HEK293 (cell line): ENCODE results near the gene ATG2A.

Experiments
- CTCF ChIA-PET: fragments of 350-600 bp; formaldehyde crosslinking; extraction: SDS; loops from one replicate; lab custom pipeline; 2021; ENCODE audit warnings: antibody characterized with exemption; lab: Yijun Ruan, JAX
- POLR2A ChIA-PET: fragments of 300-600 bp; formaldehyde crosslinking; extraction: SDS; loops from one replicate; lab custom pipeline; 2020; ENCODE audit warnings: antibody characterized with exemption, inconsistent platforms; lab: Yijun Ruan, JAX
- H3K27ac ChIP-seq: fragments of 200-500 bp; sonication (Bioruptor generic); 2 replicates; pipeline ENCODE4 v1.5.1; 2014; ENCODE audit warnings: low read depth, low read length, control low read depth, inconsistent platforms; ENCODE audit errors: extremely low read depth
- H3K36me3 ChIP-seq, 2 experiments: fragments of 200-500 bp in 1 of 2; sonication (Bioruptor generic) in 1 of 2; 1 replicate in 1 of 2; 2 replicates in 1 of 2; pipeline ENCODE4 v1.5.1; 2014 to 2017; ENCODE audit warnings: inconsistent platforms in 2 of 2, low read length in 2 of 2; ENCODE audit not compliant: control insufficient read depth in 2 of 2, insufficient read depth in 1 of 2
- H3K4me1 ChIP-seq: fragments of 200-500 bp; sonication (Bioruptor generic); 2 replicates; pipeline ENCODE4 v1.5.1; 2014; ENCODE audit warnings: mild to moderate bottlenecking, low read length, inconsistent platforms; ENCODE audit not compliant: control insufficient read depth, insufficient read depth
- H3K4me3 ChIP-seq: 2 replicates; pipeline ENCODE4 v1.5.1; 2011; ENCODE audit warnings: low read depth, mild to moderate bottlenecking, control low read depth, low read length, moderate library complexity
- H3K9me3 ChIP-seq: fragments of 200-500 bp; sonication (Bioruptor generic); 2 replicates; pipeline ENCODE4 v1.5.1; 2014; ENCODE audit warnings: low read depth, low read length, inconsistent platforms; ENCODE audit not compliant: control insufficient read depth, insufficient read depth
- GLIS1 ChIP-seq: fragments of 450-650 bp; formaldehyde crosslinking; IDR thresholded peaks from 2 replicates; pipeline ENCODE4 v1.5.1; 2016; ENCODE audit warnings: missing biosample characterization, missing genetic modification characterization
- GLIS2 ChIP-seq: fragments of 450-650 bp; formaldehyde crosslinking; IDR thresholded peaks from 2 replicates; pipeline ENCODE4 v1.5.1; 2016; ENCODE audit warnings: missing biosample characterization, missing genetic modification characterization
- RBAK ChIP-seq: fragments of 450-650 bp; formaldehyde crosslinking; IDR thresholded peaks from 2 replicates; pipeline ENCODE4 v1.5.1; 2016; ENCODE audit warnings: missing biosample characterization, missing genetic modification characterization
- SCRT2 ChIP-seq: fragments of 450-650 bp; formaldehyde crosslinking; IDR thresholded peaks from 2 replicates; pipeline ENCODE4 v1.5.1; 2016; ENCODE audit warnings: missing biosample characterization, missing genetic modification characterization
- ZBTB17 ChIP-seq: fragments of 450-650 bp; formaldehyde crosslinking; IDR thresholded peaks from 2 replicates; pipeline ENCODE4 v1.5.1; 2016; ENCODE audit warnings: missing biosample characterization, missing genetic modification characterization
- ZBTB20 ChIP-seq: fragments of 450-650 bp; formaldehyde crosslinking; IDR thresholded peaks from 2 replicates; pipeline ENCODE4 v1.5.1; 2016; ENCODE audit warnings: missing biosample characterization, missing genetic modification characterization
- ZIC2 ChIP-seq: fragments of 450-650 bp; formaldehyde crosslinking; IDR thresholded peaks from 2 replicates; pipeline ENCODE4 v1.5.1; 2016; ENCODE audit warnings: missing biosample characterization, missing genetic modification characterization
- ZNF16 ChIP-seq: fragments of 450-650 bp; formaldehyde crosslinking; IDR thresholded peaks from 2 replicates; pipeline ENCODE4 v1.5.1; 2016; ENCODE audit warnings: low read depth, missing biosample characterization, missing genetic modification characterization
- ZNF202 ChIP-seq: fragments of 450-650 bp; formaldehyde crosslinking; IDR thresholded peaks from 2 replicates; pipeline ENCODE4 v1.5.1; 2016; ENCODE audit warnings: missing biosample characterization, missing genetic modification characterization, borderline replicate concordance
- ZNF211 ChIP-seq: fragments of 450-650 bp; formaldehyde crosslinking; IDR thresholded peaks from 2 replicates; pipeline ENCODE4 v1.5.1; 2016; ENCODE audit warnings: low read depth, missing biosample characterization, missing genetic modification characterization
- ZNF266 ChIP-seq: fragments of 450-650 bp; formaldehyde crosslinking; IDR thresholded peaks from 2 replicates; pipeline ENCODE4 v1.5.1; 2016; ENCODE audit warnings: missing biosample characterization, missing genetic modification characterization, low read depth
- ZNF473 ChIP-seq: fragments of 450-650 bp; formaldehyde crosslinking; IDR thresholded peaks from 2 replicates; pipeline ENCODE4 v1.5.1; 2017; ENCODE audit warnings: missing biosample characterization, missing genetic modification characterization
- ZNF48 ChIP-seq: fragments of 450-650 bp; formaldehyde crosslinking; IDR thresholded peaks from 2 replicates; pipeline ENCODE4 v1.5.1; 2016; ENCODE audit warnings: missing biosample characterization, missing genetic modification characterization
- ZNF558 ChIP-seq: fragments of 450-650 bp; formaldehyde crosslinking; IDR thresholded peaks from 2 replicates; pipeline ENCODE4 v1.5.1; 2016; ENCODE audit warnings: missing biosample characterization, missing genetic modification characterization
- ZNF571 ChIP-seq: fragments of 450-650 bp; formaldehyde crosslinking; IDR thresholded peaks from 2 replicates; pipeline ENCODE4 v1.5.0; 2017; ENCODE audit warnings: missing biosample characterization, missing genetic modification characterization
- ZNF600 ChIP-seq: fragments of 450-650 bp; formaldehyde crosslinking; IDR thresholded peaks from 2 replicates; pipeline ENCODE4 v1.5.1; 2016; ENCODE audit warnings: missing biosample characterization, missing genetic modification characterization
- ZNF610 ChIP-seq: fragments of 450-650 bp; formaldehyde crosslinking; IDR thresholded peaks from 2 replicates; pipeline ENCODE4 v1.5.1; 2016; ENCODE audit warnings: missing biosample characterization, missing genetic modification characterization, borderline replicate concordance
- ZNF664 ChIP-seq: fragments of 450-650 bp; formaldehyde crosslinking; IDR thresholded peaks from 2 replicates; pipeline ENCODE4 v1.5.1; 2016; ENCODE audit warnings: missing biosample characterization, missing genetic modification characterization
- ZNF76 ChIP-seq: fragments of 450-650 bp; formaldehyde crosslinking; IDR thresholded peaks from 2 replicates; pipeline ENCODE4; 2016; ENCODE audit warnings: low read depth, missing biosample characterization, missing genetic modification characterization, borderline replicate concordance
- ZNF776 ChIP-seq: fragments of 450-650 bp; formaldehyde crosslinking; IDR thresholded peaks from 2 replicates; pipeline ENCODE4 v1.5.0; 2017; ENCODE audit warnings: missing biosample characterization, missing genetic modification characterization, borderline replicate concordance
- ZNF792 ChIP-seq: fragments of 450-650 bp; formaldehyde crosslinking; IDR thresholded peaks from 2 replicates; pipeline ENCODE4 v1.5.1; 2016; ENCODE audit warnings: missing biosample characterization, missing genetic modification characterization
- ZXDB ChIP-seq: fragments of 450-650 bp; formaldehyde crosslinking; IDR thresholded peaks from 2 replicates; pipeline ENCODE4 v1.5.1; 2016; ENCODE audit warnings: missing biosample characterization, missing genetic modification characterization
- TF ChIP-seq, protein P1 (sequence below): fragments of 450-650 bp; formaldehyde crosslinking; IDR thresholded peaks from 2 replicates; pipeline ENCODE4 v1.5.1; 2016; ENCODE audit warnings: missing biosample characterization, missing genetic modification characterization
- TF ChIP-seq, protein P2 (sequence below): fragments of 450-650 bp; formaldehyde crosslinking; IDR thresholded peaks from 2 replicates; pipeline ENCODE4 v1.5.1; 2016; ENCODE audit warnings: missing biosample characterization, missing genetic modification characterization
- TF ChIP-seq, protein P3 (sequence below): fragments of 450-650 bp; formaldehyde crosslinking; IDR thresholded peaks from 2 replicates; pipeline ENCODE4 v1.5.1; 2016; ENCODE audit warnings: missing biosample characterization, missing genetic modification characterization

Gene ATG2A

DNA sequence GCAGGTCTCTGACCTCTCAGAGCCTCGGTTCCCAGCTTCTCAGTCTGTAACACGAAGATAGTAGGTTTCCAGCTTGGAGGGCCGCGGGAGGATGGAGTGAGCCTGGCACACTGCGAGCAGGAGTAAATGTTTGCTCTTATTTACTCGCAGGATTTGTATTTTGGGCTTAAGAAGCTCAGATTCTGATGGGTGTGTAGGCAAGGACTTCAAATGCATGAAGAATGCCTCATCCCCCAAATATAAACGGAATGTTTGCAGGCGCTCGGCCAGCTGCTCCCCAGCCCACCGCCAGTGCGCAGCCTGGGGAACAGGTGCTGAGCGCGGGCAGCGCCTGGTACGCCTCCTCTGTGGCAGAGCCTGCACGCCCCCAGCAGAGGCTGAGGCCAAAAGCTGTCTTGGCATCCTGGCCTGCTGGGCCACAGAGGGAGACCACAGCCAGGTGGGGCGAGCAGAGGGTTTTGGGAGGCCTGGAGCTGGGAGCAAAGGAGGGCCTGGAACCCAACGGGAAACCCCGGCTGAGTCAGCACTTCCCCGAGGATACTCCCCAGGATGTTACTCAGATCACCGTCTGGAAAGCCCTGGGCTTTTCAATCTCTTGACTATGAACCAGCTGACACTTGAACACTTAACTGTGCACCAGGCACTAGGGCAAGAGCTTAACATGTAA lies 48.0 kb downstream of the ATG2A start:
- ChIA-PET POLR2A (interaction anchor here (1.5 kb wide), 1 partner anchor 9 kb away, joined by 4 read pairs; the partner anchor contains the start of gene EHD1), CTCF (interaction anchor here (0.5 to 3.7 kb wide), 7 partner anchors 8 to 516 kb away, joined by 3 to 22 read pairs (median 4); no protein-coding TSS in a partner anchor)
- no peaks in the 10 kb centered on the region for H3K9me3 ChIP-seq
- no peak overlapping the region for H3K27ac ChIP-seq
- H3K36me3 ChIP-seq, result peaks cover 0 to 18% of the 10 kb centered on the region in 2 experiments; a peak in 1 of 3 replicates
- no peak overlapping the region for H3K4me3 ChIP-seq
- peak; percentile 67 for TF ChIP-seq ZIC2 (tag by site-specific recombination)
- no peak for TF ChIP-seq ZNF76 (tag by site-specific recombination)
- no peak for TF ChIP-seq RBAK (tag by site-specific recombination)
- TF ChIP-seq ZNF211 (tag by site-specific recombination), result no peak
- TF ChIP-seq ZNF202 (tag by site-specific recombination), result no peak
- TF ChIP-seq ZNF664 (tag by site-specific recombination), result no peak
- no peak for TF ChIP-seq GLIS2
- TF ChIP-seq ZNF776 (tag by site-specific recombination), result no peak
- TF ChIP-seq ZNF610 (tag by site-specific recombination), result no peak
- peak; percentile 51; the same call in 1 of the 2 replicates for TF ChIP-seq ZNF600 (tag by site-specific recombination)
- no peak for TF ChIP-seq ZNF558 (tag by site-specific recombination)
- no peak for TF ChIP-seq ZNF473
- TF ChIP-seq, protein P1, sequence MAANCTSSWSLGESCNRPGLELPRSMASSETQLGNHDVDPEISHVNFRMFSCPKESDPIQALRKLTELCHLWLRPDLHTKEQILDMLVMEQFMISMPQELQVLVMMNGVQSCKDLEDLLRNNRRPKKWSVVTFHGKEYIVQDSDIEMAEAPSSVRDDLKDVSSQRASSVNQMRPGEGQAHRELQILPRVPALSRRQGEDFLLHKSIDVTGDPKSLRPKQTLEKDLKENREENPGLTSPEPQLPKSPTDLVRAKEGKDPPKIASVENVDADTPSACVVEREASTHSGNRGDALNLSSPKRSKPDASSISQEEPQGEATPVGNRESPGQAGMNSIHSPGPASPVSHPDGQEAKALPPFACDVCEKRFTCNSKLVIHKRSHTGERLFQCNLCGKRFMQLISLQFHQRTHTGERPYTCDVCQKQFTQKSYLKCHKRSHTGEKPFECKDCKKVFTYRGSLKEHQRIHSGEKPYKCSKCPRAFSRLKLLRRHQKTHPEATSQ, result no peak
- TF ChIP-seq GLIS1 (tag by site-specific recombination), result 0 out of 2 replicates have a peak, but pooled peaks have one; percentile 15
- TF ChIP-seq SCRT2 (tag by site-specific recombination), result no peak
- TF ChIP-seq ZNF16, result no peak
- no peak for TF ChIP-seq ZXDB (tag by site-specific recombination)
- TF ChIP-seq ZNF266 (tag by site-specific recombination), result no peak
- TF ChIP-seq ZNF571 (tag by site-specific recombination), result no peak
- TF ChIP-seq ZNF792, result no peak
- TF ChIP-seq ZNF48 (tag by site-specific recombination), result no peak
- TF ChIP-seq ZBTB17, result no peak
- TF ChIP-seq, protein P2, sequence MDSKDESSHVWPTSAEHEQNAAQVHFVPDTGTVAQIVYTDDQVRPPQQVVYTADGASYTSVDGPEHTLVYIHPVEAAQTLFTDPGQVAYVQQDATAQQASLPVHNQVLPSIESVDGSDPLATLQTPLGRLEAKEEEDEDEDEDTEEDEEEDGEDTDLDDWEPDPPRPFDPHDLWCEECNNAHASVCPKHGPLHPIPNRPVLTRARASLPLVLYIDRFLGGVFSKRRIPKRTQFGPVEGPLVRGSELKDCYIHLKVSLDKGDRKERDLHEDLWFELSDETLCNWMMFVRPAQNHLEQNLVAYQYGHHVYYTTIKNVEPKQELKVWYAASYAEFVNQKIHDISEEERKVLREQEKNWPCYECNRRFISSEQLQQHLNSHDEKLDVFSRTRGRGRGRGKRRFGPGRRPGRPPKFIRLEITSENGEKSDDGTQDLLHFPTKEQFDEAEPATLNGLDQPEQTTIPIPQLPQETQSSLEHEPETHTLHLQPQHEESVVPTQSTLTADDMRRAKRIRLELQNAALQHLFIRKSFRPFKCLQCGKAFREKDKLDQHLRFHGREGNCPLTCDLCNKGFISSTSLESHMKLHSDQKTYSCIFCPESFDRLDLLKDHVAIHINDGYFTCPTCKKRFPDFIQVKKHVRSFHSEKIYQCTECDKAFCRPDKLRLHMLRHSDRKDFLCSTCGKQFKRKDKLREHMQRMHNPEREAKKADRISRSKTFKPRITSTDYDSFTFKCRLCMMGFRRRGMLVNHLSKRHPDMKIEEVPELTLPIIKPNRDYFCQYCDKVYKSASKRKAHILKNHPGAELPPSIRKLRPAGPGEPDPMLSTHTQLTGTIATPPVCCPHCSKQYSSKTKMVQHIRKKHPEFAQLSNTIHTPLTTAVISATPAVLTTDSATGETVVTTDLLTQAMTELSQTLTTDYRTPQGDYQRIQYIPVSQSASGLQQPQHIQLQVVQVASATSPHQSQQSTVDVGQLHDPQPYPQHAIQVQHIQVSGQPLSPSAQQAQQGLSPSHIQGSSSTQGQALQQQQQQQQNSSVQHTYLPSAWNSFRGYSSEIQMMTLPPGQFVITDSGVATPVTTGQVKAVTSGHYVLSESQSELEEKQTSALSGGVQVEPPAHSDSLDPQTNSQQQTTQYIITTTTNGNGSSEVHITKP, result no peak
- TF ChIP-seq ZBTB20 (tag by site-specific recombination), result no peak
- TF ChIP-seq, protein P3, sequence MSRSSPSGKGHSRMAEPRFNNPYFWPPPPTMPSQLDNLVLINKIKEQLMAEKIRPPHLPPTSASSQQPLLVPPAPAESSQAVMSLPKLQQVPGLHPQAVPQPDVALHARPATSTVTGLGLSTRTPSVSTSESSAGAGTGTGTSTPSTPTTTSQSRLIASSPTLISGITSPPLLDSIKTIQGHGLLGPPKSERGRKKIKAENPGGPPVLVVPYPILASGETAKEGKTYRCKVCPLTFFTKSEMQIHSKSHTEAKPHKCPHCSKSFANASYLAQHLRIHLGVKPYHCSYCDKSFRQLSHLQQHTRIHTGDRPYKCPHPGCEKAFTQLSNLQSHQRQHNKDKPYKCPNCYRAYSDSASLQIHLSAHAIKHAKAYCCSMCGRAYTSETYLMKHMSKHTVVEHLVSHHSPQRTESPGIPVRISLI (tag by site-specific recombination), result no peak
- no peaks in the 10 kb centered on the region for H3K4me1 ChIP-seq
